DOHH2 (cell line): ENCODE results near the gene SPOCK1.

ENCODE experiments used
- CTCF ChIP-seq: fragments of 200-600 bp; sonication (generic); IDR thresholded peaks from one replicate; pipeline ENCODE4 v1.5.1; 2014; ENCODE audit warnings: antibody characterized with exemption, mild to moderate bottlenecking, low read depth, low read length; ENCODE audit not compliant: poor library complexity, severe bottlenecking
- EZH2phosphoT487 ChIP-seq: fragments of 200-600 bp; sonication (generic); IDR thresholded peaks from 2 replicates; pipeline ENCODE4 v1.6.1; 2017; ENCODE audit warnings: borderline replicate concordance, mild to moderate bottlenecking, antibody characterized with exemption, low read length, moderate library complexity, mixed read lengths

- TF ChIP-seq CTCF: no peak
- TF ChIP-seq EZH2phosphoT487: no peak
Measured at GRCh38 chr5:137190031-137190430, 309.1 kb downstream of the SPOCK1 start.
